ENCODE results near the gene LSP1.

The LSP1 gene

DNA sequence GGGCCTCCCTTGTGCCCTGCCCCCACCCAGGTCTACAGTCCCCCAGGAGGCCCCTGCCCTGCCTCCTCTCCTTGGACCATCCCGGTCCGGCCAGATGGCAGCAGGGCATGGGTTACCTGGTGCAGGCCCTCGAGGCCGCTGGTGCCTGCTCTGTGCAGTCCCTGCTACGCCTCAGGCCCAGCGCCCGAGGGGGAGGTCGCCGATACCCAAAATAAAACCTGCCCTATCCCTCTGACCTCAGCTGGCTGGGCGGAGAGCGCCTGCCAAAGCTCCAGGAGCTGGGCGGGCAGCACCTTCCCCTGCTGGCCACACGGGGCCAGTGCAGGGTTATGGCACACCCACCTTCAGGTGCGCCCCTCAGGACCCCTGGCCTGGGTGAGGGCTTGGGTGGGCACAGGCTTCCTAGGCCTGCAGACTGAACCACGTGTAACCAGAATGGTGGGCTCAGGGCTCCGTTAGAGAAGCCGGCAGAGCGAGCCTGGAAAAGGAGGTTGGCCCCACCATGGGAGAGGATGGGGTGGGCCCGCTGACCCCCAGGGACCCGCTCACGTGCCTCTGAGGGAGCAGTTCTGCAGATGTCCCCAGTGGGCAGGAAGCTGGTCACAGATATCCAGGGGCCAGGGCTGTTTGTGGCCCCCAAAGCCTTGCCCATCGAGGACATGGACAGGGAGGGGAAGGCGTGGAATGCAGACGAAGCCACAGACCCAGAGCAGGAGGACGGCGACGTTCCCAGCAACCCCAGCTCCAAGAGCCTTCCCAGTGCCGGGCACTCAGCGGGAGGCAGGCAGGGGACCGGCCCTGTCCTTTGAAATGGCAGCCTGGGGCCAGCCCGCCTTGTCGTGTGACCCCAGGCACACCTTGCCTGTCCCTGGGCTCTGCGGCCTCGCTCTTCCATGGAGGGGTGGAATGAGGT is 64.9 kb downstream of the LSP1 start:
- no peak for DNase-seq (ENCODE audit: low read depth)

DNA sequence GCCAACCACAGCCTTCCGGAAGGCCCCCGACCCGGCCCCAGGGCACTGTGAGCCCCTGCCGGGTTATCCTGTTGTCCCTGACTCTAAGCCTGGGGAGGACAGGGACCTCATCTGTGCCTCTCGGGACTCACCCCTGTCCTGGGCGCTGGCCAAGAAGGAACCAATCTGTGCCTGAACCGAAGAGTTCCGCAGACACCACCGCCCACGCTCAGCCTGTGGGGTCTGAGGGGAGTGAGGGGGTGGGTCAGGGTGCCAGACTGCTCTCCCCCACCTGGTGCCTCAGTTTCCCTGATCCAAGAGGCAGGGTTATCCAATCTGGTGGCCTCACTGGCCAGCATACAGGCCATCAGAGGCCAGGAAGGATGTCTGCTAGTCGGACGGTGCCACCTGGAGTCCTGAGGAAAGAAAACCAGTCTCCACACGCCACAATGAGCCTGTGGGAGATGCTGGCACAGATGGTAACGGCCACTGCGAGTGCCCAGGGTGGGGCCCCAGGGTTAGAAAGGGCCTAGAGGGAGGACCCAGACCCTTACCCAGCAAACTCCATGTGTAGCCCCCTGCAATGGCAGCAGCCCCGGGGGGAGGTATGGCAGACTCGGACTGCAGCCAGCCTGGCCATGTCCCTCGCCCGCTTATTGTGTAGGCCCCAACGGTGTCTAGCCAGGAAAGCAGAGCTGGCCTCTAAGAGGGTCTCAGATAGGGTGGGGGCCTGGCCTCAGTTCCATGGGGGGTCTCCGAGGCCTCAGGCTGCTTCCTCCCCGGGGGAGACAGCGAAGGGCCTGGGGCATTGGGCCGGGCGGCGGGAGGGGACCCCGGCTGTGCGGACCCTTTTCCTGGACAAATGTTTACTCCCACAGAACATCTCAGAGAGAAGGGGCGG is 65.8 kb downstream of the LSP1 start:
- DNase-seq (ENCODE audit: low read depth), result no peak

DNA sequence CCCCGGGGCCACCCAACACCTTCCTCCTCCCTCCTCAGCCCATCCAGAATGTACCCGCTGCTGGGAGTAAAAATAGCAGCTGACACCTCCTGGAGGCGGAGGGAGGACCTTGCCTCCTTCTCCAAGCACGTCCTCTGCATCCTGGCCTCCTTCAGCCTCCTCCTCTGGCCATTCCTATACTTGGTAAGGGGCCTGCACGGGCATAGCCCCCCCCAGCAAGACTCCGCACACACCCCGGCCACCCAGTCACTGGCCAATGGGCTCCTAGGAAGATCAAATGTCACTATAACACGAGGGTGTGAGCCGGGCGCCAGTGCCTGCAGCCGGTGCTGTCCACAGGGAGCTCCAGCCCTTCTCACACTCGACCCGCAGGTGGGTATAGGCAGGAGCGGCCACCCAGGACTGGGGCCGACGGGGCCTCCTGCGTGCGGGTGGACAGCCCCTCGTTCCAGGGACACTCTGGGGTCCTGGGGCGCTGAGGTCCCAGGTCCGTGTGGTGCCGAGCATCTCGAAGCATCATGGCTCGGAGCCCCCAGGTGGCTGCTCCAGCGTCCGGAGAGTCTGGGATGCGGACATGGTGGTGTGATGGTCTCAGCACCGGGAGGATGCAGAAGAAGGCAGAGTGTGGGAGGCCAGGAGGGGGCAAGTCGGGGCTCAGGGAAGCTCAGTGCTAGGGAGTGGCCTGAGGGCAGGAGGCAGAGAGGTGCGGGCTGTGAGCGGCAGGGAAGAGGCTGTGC is 66.7 kb downstream of the LSP1 start, which contains the start of gene TNNT3:
Gene TNNT3, plus strand, starts transcription at position 313 of the 737 bp plus-strand sequence. CDS start 3,172 bp downstream, outside the sequence.
- no peak for DNase-seq (ENCODE audit: low read depth)

- no peak for DNase-seq (ENCODE audit: low read depth)
These were observed 67.4 kb downstream of the LSP1 start for GRCh38 chr11:1920128-1920908.

DNA sequence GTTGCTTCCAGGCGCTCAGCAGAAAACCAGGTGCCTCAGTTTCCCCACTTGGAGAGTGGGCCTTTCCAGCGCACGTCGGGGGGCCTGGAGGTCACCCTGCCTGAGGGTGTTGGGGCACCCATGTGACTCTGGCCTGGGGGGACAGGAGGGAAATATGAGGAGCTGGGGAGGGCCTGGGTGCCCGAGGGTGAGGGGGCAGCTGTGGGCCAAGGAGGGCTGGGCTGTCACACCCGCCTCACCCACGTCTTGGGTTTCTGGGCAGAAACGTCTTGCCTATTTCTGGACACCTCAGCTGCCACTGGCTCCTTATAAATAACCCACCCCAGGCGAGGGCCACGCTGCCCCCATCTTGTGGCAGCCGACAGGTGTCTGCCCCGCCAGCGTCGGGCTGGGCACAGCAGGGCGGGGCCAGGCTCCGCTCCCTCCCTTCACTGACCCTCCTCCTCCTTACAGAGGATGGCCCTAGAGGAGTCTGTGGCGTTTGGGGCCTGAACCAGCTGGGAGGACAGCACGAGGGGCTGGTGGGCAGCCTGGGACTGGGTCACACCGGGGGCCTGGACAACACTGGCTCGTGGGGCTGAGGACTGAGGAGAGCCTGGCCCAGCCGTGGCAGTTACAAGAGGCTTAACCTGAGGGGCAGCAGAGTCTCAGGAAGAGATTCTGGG is 68.2 kb downstream of the LSP1 start:
- no peak for DNase-seq (ENCODE audit: low read depth)

- DNase-seq (ENCODE audit: low read depth), result no peak
These were observed 68.8 kb downstream of the LSP1 start for GRCh38 chr11:1921574-1922141.

- DNase-seq (ENCODE audit: low read depth), result no peak
These were observed 69.7 kb downstream of the LSP1 start for GRCh38 chr11:1922481-1923081.

DNA sequence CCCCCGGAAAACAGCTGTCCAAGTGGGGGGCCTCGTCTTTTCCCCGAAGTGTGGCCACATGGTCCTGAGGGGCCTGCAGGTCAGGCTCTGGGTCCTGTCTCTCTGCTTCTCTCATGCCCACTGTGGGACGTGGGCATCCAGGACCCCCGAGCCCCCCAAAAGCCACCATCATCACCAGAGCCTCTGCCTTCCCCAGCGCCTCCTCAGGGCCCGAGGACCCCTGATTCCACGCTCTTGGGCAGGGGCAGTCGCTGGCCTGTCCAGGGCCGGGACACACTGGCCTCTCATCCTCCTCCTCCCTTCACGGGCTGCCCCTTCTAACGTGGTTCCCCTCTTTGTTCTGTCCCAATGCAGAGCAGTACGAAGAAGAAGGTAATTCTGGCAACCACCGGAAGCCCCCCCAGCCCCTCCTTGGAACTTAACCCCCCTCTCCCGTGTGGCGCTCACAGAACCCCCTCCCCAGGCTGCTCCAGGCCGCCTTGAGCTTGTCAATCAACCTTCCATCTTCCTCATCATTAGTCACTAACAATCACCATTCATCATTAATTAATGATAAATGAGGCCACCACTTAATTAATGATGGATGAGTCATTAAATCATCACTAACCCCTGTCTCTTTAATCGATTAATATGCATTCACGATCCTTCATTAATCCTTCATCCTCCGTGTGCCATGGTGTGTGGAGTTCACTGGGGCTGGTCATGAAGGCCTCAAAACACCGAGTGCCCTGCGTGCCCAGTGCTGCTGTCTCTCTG is 70.5 kb downstream of the LSP1 start:
- no peak for DNase-seq (ENCODE audit: low read depth)

- DNase-seq (ENCODE audit: low read depth), result no peak
These were observed 71.3 kb downstream of the LSP1 start for GRCh38 chr11:1924181-1924580.

GRCh38 chr11:1924646-1925372 is 71.9 kb downstream of the LSP1 start:
- DNase-seq (ENCODE audit: low read depth), result no peak

DNA sequence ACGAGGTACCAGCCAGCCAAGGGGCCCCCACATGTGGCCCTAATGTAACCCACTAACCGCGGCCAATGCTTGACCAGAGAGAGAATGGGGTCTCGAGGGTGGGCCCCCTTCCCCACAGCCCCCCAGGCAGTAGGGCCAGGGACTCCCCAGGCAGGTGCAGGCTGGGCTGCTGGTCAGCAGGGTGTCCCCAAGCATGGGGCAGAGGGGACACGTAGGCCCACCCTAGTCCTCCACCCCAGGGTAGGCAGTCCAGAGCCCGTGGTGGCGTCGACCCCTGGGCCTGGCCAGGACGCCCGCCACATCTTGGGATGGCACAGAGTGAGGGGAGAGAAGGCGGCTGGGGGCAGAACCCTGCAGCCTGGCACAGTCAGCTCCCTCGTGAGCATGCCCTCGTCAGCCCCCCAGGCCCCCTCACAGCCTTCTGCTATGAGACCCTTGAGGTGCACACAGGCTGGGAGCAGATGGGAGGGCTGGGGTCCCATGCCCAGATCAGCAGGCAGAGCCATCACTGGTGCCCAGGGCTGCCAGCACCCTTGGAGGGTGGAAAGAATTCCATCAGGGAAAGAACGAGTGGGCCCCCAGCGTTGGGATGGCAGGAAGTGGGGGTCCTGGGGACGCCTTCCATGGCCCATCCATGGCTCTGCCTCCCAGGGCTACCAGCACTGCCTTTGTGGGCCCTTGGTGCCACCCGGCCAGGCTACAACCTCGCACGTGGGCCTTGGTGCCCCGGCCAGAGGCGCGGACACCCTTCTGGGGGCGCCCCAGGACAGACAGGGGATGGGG is 72.7 kb downstream of the LSP1 start:
- no peak for DNase-seq (ENCODE audit: low read depth)

- DNase-seq (ENCODE audit: low read depth), result no peak
These were observed 73.5 kb downstream of the LSP1 start for GRCh38 chr11:1926156-1927025.

GRCh38 chr11:1927026-1927847 is 74.4 kb downstream of the LSP1 start:
- DNase-seq (ENCODE audit: low read depth), result no peak

DNA sequence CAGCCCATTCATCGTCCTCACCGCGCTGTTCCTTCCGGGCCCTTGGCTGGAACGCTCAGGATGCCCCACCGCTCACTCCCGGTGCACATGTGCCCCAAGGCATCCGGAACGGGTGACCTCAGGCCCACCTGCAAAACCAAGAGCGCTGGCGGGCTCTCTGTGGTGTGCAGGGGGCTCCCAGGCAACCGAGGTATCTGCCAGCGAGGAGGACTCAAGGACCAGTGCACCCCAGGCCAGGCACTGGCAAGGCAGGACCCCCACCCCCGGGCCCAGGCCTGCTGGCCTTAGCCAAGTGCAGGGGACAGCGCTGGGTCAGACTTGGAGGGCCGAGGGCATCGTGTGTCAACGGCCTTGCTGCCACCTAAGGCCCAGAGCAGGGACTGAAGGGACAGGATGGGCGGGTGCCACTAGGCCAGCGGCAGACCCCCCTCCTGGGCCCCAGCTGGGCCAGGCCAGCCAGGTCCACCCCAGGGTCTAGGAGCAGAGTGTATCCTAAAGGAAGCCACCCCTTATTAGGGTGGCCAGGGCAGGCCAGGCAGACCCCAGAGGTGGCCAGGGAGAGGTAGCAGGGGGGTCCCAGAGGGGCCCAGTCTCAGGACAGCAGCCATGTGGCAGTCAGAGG is 75.1 kb downstream of the LSP1 start:
- no peak for DNase-seq (ENCODE audit: low read depth)

DNA sequence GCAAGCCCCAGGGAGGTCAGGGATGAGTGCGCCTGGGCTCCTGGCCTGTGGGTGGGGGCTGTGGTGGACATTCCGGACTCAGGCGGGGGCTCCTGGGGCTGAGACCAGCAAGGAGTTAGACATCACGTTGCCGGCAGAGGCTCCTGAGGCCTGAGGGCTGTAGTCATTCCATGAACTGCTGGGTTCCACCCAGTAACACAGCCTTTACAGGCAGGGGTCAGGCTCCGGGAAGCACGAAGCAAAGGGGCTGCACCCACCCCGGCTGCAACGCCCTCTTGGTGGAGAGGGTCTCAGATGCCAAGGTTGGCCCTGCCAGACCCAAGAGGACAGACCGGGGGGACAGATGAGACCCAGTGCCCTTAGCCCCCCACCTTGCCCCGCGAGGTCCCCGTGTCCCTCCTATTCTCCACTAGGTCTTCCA is 75.6 kb downstream of the LSP1 start:
- DNase-seq (ENCODE audit: low read depth), result no peak

All from activated T-cell treated with anti-CD3 and anti-CD28 coated beads for 24 hours (primary cell).